ENCODE results near the gene USP32. TPM values are rescaled to one million over a fixed set of nuclear protein-coding genes. Genes with fewer than 3 reads are reported as not detected.

The USP32 gene
- total and polyA plus RNA-seq, 2 of the 8 experiments (the other 6 are each of a cell fraction or from before 2014, with no cell fraction given) = 29.6 to 112 TPM

GRCh38 chr17:60332574-60332973, 59.4 kb downstream of the USP32 start (continued):
- no peak for TF ChIP-seq EZH2 (IDR thresholded peaks at IDR 0.05; ENCODE audit: low read depth, low read length, severe bottlenecking)
